Brain microvascular endothelial cell (primary cell): ENCODE data around the gene VTI1A.

Experiments
- DNase-seq: peaks from one replicate; pipeline ENCODE4 v3.0.0-alpha.2; 2020
- H3K27ac ChIP-seq: fragments of 250-450 bp; sonication (Bioruptor Pico); 2 replicates; pipeline ENCODE4 v1.5.1; 2020; ENCODE audit warnings: mild to moderate bottlenecking, moderate library complexity
- H3K27me3 ChIP-seq: fragments of 250-450 bp; sonication (Bioruptor Pico); replicated peaks from 2 replicates; pipeline ENCODE4 v1.5.1; 2020; ENCODE audit warnings: mild to moderate bottlenecking
- H3K36me3 ChIP-seq: fragments of 250-450 bp; sonication (Bioruptor Pico); replicated peaks from 2 replicates; pipeline ENCODE4 v1.5.1; 2020; ENCODE audit warnings: mild to moderate bottlenecking
- H3K4me3 ChIP-seq: 2 replicates; pipeline ENCODE4 v1.5.1; 2011; ENCODE audit warnings: low read depth, mild to moderate bottlenecking, control low read depth, low read length, moderate library complexity
- CTCF ChIP-seq: IDR thresholded peaks from 2 replicates; pipeline ENCODE4 v1.5.1; 2011; ENCODE audit warnings: low read depth, mild to moderate bottlenecking, moderate library complexity, low read length, control low read depth, inconsistent platforms; ENCODE audit errors: missing control alignments
- in situ Hi-C: cut with HindIII; loops from 2 replicates; pipeline ENCODE4 v1.10.0; 2017; ENCODE audit warnings: low sequenced_read_pairs, low pct_ligation_motif_present

Gene VTI1A

DNA sequence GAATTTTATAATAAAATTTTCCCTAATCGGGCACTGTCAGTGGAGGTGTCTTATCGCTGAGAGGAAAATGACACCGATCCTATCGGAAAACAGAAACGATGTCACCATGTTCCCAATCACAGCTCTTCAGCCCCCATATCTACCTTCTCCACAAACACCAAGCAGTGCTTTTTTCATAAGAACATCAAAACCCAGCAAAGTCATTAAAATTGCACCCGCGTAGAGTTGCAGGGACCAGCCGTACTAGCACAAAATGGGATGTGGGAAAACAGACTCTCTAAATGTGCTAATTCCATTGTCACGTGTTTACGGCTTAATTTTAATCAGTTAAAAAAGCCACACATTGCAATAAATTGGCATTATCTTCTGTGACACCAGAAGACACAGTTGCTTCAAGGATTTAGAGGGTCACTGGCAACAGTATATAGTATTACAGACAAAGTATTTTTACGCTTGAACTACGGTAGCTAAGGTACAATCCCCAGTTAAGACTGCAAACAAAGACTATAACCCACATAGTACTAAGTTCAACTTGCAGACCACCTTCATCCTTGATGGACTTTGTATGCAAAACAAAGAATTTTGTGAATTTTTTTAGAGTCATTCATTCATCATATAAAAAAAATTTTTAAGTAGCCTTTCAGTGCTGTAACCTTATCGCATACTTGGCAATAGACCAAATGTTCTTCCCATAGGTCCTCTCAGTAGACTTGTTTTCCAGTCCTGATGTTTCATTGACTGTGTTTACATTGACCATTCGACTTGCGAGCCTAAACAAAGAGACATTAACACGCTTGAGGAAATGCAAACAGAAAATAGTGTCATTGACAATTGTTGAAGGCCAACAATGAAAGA is 116.0 kb downstream of the VTI1A start:
- no peak for DNase-seq
- in situ Hi-C loops: no loop called here
- Histone ChIP-seq H3K27ac (no peak overlapping the region), H3K27me3 (no peaks in the 10 kb centered on the region), H3K36me3 (no peaks in the 10 kb centered on the region), H3K4me3 (no peak overlapping the region)
- TF ChIP-seq CTCF: no peak

DNA sequence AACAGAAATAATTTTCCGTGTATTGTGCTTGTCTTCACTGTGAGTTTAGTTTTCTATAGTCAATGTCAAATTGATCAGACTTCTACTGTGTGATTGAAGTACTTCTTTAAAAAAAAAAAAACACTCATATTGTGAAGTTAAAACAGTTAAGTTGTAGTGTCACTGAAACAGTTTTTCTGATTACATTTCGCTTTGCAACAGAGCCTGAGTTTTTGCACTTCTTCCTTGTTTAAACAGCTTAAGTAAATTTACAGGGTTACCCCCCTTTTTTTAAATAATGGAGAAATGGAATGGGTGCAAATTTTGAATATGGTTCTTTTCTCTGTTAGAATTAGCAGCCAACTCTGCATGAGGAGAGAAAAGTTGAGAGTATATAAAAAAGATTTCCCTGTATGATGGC is 117.3 kb downstream of the VTI1A start:
- in situ Hi-C loops: no loop called here
- H3K27me3 ChIP-seq: no peaks in the 10 kb centered on the region
- no peaks in the 10 kb centered on the region for H3K36me3 ChIP-seq
- no peak overlapping the region for H3K4me3 ChIP-seq
- TF ChIP-seq CTCF: no peak
- no peak overlapping the region for H3K27ac ChIP-seq
- no peak for DNase-seq

GRCh38 chr10:112565434-112566053 is 118.5 kb downstream of the VTI1A start:
- TF ChIP-seq CTCF: peak; percentile 70
- Histone ChIP-seq H3K4me3 (no peak overlapping the region), H3K27ac (no peak overlapping the region), H3K27me3 (no peaks in the 10 kb centered on the region), H3K36me3 (no peaks in the 10 kb centered on the region)
- DNase-seq: peak; percentile 85
- in situ Hi-C loops: no loop called here

- Histone ChIP-seq H3K36me3 (no peaks in the 10 kb centered on the region), H3K27ac (peak overlapping the region; percentile 9), H3K27me3 (no peaks in the 10 kb centered on the region), H3K4me3 (no peak overlapping the region)
- TF ChIP-seq CTCF: no peak
- in situ Hi-C loops: no loop called here
- peak; percentile 28 for DNase-seq
Measured at GRCh38 chr10:112570585-112570984, 123.6 kb downstream of the VTI1A start.

DNA sequence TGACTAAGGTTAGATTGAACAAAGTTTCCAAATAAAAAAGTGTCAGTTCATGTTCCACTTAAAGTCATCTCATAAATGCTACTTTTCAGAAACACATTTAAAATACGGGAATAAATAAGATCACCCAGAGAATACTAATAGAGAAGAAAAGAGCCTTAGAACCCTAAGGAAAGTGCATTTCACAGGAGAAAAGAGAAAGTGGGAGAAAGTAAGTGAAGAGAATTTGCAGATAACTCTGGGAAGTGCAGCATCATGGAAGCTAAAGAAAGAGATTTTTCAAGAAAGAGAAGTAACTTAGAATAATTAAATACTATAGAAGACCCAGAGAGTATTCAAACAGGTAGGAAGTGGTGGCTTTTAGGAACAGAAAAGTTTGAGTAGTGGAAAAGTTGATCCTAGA is 132.6 kb downstream of the VTI1A start:
- H3K27ac ChIP-seq: no peak overlapping the region
- TF ChIP-seq CTCF: no peak
- no peak for DNase-seq
- H3K36me3 ChIP-seq: no peaks in the 10 kb centered on the region
- H3K4me3 ChIP-seq: no peak overlapping the region
- H3K27me3 ChIP-seq: no peaks in the 10 kb centered on the region
- in situ Hi-C loops: no loop called here
